GM19395 (cell line): ENCODE data around the gene CDK8.

Source experiments
- ATAC-seq: cut with Tn5 transposase; IDR thresholded peaks from one replicate; pipeline ENCODE4 v1.9.1; 2021; ENCODE audit warnings: mild to moderate bottlenecking, moderate library complexity; ENCODE audit not compliant: unreplicated experiment

Gene CDK8

GRCh38 chr13:26435646-26436045 lies 181.7 kb downstream of the CDK8 start:
- no peak for ATAC-seq

GRCh38 chr13:26436914-26437313 lies 183.0 kb downstream of the CDK8 start:
- ATAC-seq = no peak

GRCh38 chr13:26440111-26440510 lies 186.2 kb downstream of the CDK8 start:
- no peak for ATAC-seq

- ATAC-seq = no peak
Measured at GRCh38 chr13:26441476-26441875, 187.5 kb downstream of the CDK8 start.

- no peak for ATAC-seq
Measured at GRCh38 chr13:26442541-26442940, 188.6 kb downstream of the CDK8 start.

GRCh38 chr13:26445092-26445491 lies 191.2 kb downstream of the CDK8 start:
- ATAC-seq = no peak

- no peak for ATAC-seq
Measured at GRCh38 chr13:26446751-26447150, 192.8 kb downstream of the CDK8 start.

- ATAC-seq = no peak
Measured at GRCh38 chr13:26448032-26448431, 194.1 kb downstream of the CDK8 start.

GRCh38 chr13:26449063-26449848 lies 195.3 kb downstream of the CDK8 start:
- ATAC-seq = no peak
